Smooth muscle cell (in vitro differentiated cells): ENCODE measurements around the gene COL28A1. TPM values are rescaled to one million over a fixed set of nuclear protein-coding genes. Genes with fewer than 3 reads are reported as not detected.

Experiments
- DNase-seq: peaks from one replicate; lab custom pipeline; 2025; ENCODE audit not compliant: unreplicated experiment; lab: John Stamatoyannopoulos, UW
- H2AFZ ChIP-seq: fragments of 200-600 bp; sonication (generic); 2 replicates; pipeline ENCODE4 v1.6.0; 2016; ENCODE audit warnings: antibody characterized with exemption, low read depth, mild to moderate bottlenecking
- H3F3A ChIP-seq: fragments of 200-600 bp; sonication (generic); 2 replicates; pipeline ENCODE4 v1.6.0; 2017; ENCODE audit warnings: antibody characterized with exemption, low read depth
- H3K27ac ChIP-seq: fragments of 200-600 bp; sonication (generic); 2 replicates; pipeline ENCODE4 v1.5.1; 2016; ENCODE audit warnings: low read depth, mild to moderate bottlenecking
- H3K27me3 ChIP-seq: fragments of 200-600 bp; sonication (generic); 2 replicates; pipeline ENCODE4 v1.6.1; 2016; ENCODE audit warnings: low read depth, mild to moderate bottlenecking
- H3K36me3 ChIP-seq: fragments of 200-600 bp; sonication (generic); 2 replicates; pipeline ENCODE4 v1.5.1; 2016; ENCODE audit warnings: low read depth
- H3K4me1 ChIP-seq: fragments of 200-600 bp; sonication (generic); 2 replicates; pipeline ENCODE4 v1.5.1; 2016; ENCODE audit warnings: low read depth
- H3K4me2 ChIP-seq: fragments of 200-600 bp; sonication (generic); 2 replicates; pipeline ENCODE4 v1.6.0; 2016; ENCODE audit warnings: mild to moderate bottlenecking
- H3K4me3 ChIP-seq: fragments of 200-600 bp; sonication (generic); 2 replicates; pipeline ENCODE4 v1.5.1; 2016; ENCODE audit warnings: mild to moderate bottlenecking
- H3K79me2 ChIP-seq: fragments of 200-600 bp; sonication (generic); 2 replicates; pipeline ENCODE4 v1.6.0; 2016; ENCODE audit warnings: low read depth, mild to moderate bottlenecking
- H3K9ac ChIP-seq: fragments of 200-600 bp; sonication (generic); 2 replicates; pipeline ENCODE4 v1.6.0; 2016; ENCODE audit warnings: low read depth
- H3K9me3 ChIP-seq: fragments of 200-600 bp; sonication (generic); replicated peaks from 2 replicates; pipeline ENCODE4 v1.5.1; 2016; ENCODE audit warnings: low read depth
- H4K20me1 ChIP-seq: fragments of 200-600 bp; sonication (generic); 2 replicates; pipeline ENCODE4 v1.6.0; 2016; ENCODE audit warnings: low read depth
- CTCF ChIP-seq: fragments of 200-600 bp; sonication (generic); IDR thresholded peaks from 2 replicates; pipeline ENCODE4 v1.5.1; 2017; ENCODE audit warnings: borderline replicate concordance, mild to moderate bottlenecking, antibody characterized with exemption; ENCODE audit not compliant: insufficient read depth, poor library complexity, severe bottlenecking
- WGBS: methylation state at CpG from one replicate; pipeline ENCODE4 v1.1.7; 2016; ENCODE audit warnings: low lambda C conversion rate; 5-methylcytosine and 5-hydroxymethylcytosine counted together
- polyA plus RNA-seq: library from polyadenylated mRNA; unstranded; fragments of >200 nt; fragmentation: Nextera tagmentation; extraction: Ambion mirVana; gene quantifications from 2 replicates; pipeline ENCODE4 v1.2.1, GENCODE V29; 2016
- total RNA-seq: library from RNA; depleted of rRNA; stranded (reverse); fragments of >200 nt; gene quantifications from 2 replicates; pipeline ENCODE4 v1.2.3, GENCODE V29; 2014

Gene COL28A1
- total and polyA plus RNA-seq, 2 experiments from 2014 or later = 0.13 TPM; not detected in 1

DNA sequence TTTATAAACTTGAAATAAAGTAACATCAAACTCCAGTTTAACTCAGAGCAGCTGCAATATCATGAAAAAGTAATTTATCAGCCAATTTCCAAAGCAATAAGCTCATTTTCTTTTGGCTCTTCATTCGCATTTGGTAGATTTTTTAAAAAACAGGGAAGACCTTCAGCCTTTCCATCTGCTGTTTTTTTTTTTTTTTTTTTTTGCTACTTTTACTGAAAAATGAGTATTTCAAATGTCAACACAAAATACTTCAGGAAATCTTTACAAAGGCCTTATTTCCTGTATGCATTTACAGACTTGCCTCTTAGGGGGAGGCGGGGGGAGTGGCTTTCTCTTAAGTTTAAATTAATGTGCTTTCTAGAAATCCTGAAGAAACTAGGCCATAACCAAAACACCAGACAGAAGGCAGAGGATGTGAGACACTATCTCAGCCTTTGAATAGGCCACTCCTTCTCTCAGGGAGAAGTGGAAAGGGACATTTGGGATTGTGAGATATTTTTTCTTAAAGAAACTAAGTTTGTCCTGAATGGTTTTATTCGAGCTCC, 91.8 kb downstream of the COL28A1 start:
- Histone ChIP-seq H3K4me1 (no peaks in the 10 kb centered on the region), H4K20me1 (no peaks in the 10 kb centered on the region), H3K9ac (no peak overlapping the region), H3K27me3 (no peaks in the 10 kb centered on the region), H3K9me3 (no peaks in the 10 kb centered on the region), H3K4me2 (no peak overlapping the region), H2AFZ (peak overlapping the region; percentile 55), H3K4me3 (no peak overlapping the region), H3K36me3 (no peaks in the 10 kb centered on the region), H3F3A (no peaks in the 10 kb centered on the region), H3K27ac (no peak overlapping the region), H3K79me2 (no peaks in the 10 kb centered on the region)
- no peak for TF ChIP-seq CTCF
- no peak for DNase-seq
- 92% methylated on average over 3 of the region's 3 CpGs for WGBS

DNA sequence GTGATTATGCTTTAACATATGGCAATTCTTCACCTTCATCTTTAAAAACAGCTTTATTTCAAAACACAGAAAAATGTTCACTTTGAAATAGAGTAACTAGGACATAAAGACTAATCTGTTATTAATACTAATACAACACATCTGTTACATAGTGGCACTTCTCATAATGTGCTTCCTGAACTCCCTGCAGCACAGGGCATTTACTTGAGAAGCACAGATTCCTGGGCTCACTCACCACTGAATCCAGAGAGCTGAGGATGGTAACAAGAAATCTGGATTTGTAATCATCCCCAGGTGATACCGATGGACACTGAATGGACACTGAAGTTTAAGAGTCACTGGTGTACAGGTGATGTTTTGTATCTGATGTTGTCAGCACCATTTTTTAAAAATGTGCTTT, 96.1 kb downstream of the COL28A1 start:
- peak overlapping the region; percentile 81 for H3K27ac ChIP-seq
- peak overlapping the region; percentile 71 for H2AFZ ChIP-seq
- H3K9ac ChIP-seq = no peak overlapping the region
- no peaks in the 10 kb centered on the region for H3K9me3 ChIP-seq
- H3F3A ChIP-seq = no peaks in the 10 kb centered on the region
- 100% methylated on average over 1 of the region's 1 CpG for WGBS
- DNase-seq = no peak
- H3K79me2 ChIP-seq = no peaks in the 10 kb centered on the region
- H3K4me3 ChIP-seq = no peak overlapping the region
- H4K20me1 ChIP-seq = no peaks in the 10 kb centered on the region
- no peaks in the 10 kb centered on the region for H3K36me3 ChIP-seq
- no peaks in the 10 kb centered on the region for H3K27me3 ChIP-seq
- no peak overlapping the region for H3K4me2 ChIP-seq
- no peaks in the 10 kb centered on the region for H3K4me1 ChIP-seq
- TF ChIP-seq CTCF = no peak

DNA sequence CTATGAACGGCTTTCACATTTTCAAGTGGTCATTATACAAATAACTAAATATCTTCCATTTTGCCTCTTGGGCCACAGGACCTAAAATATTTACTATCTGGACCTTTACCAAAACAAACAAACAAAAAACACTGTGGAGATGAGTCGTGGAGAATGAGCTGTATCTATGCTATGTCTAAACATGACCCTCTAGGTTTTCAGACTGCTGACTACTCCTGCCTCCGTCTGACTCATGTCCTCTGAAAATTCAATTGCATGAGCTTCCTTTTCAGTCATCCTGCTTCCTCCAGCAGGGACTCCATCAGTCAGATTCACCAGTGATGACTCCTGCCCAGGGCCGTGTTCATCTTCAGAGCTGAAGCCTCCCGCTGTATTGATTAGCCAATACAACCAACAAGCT, 96.8 kb downstream of the COL28A1 start:
- H4K20me1 ChIP-seq = no peaks in the 10 kb centered on the region
- TF ChIP-seq CTCF = no peak
- peak overlapping the region; percentile 27 for H3K4me2 ChIP-seq
- H3K9ac ChIP-seq = no peak overlapping the region
- no peaks in the 10 kb centered on the region for H3F3A ChIP-seq
- no peaks in the 10 kb centered on the region for H3K36me3 ChIP-seq
- WGBS = 19% methylated on average over 5 of the region's 5 CpGs
- H3K4me3 ChIP-seq = no peak overlapping the region
- peak overlapping the region; percentile 71 for H2AFZ ChIP-seq
- no peaks in the 10 kb centered on the region for H3K27me3 ChIP-seq
- no peak for DNase-seq
- H3K27ac ChIP-seq = peak overlapping the region; percentile 81
- no peaks in the 10 kb centered on the region for H3K4me1 ChIP-seq
- H3K79me2 ChIP-seq = no peaks in the 10 kb centered on the region
- H3K9me3 ChIP-seq = no peaks in the 10 kb centered on the region

- no peaks in the 10 kb centered on the region for H3F3A ChIP-seq
- H3K36me3 ChIP-seq = no peaks in the 10 kb centered on the region
- no peak for DNase-seq
- H3K27me3 ChIP-seq = no peaks in the 10 kb centered on the region
- no peaks in the 10 kb centered on the region for H3K4me1 ChIP-seq
- H3K9ac ChIP-seq = no peak overlapping the region
- no peaks in the 10 kb centered on the region for H4K20me1 ChIP-seq
- WGBS = 89% methylated on average over 1 of the region's 1 CpG
- no peak overlapping the region for H3K4me3 ChIP-seq
- H3K9me3 ChIP-seq = no peaks in the 10 kb centered on the region
- H2AFZ ChIP-seq = no peak overlapping the region
- H3K4me2 ChIP-seq = no peak overlapping the region
- TF ChIP-seq CTCF = no peak
- no peaks in the 10 kb centered on the region for H3K79me2 ChIP-seq
- H3K27ac ChIP-seq = no peak overlapping the region
These were observed 99.7 kb downstream of the COL28A1 start for GRCh38 chr7:7435978-7436377.
